Measurements from ENCODE around the gene ACRV1. TPM values are rescaled to one million over a fixed set of nuclear protein-coding genes. Genes with fewer than 3 reads are reported as not detected.

ACRV1 gene
- total and polyA plus RNA-seq, 2 of the 4 experiments (the other 2 are of a cell fraction): not detected

DNA sequence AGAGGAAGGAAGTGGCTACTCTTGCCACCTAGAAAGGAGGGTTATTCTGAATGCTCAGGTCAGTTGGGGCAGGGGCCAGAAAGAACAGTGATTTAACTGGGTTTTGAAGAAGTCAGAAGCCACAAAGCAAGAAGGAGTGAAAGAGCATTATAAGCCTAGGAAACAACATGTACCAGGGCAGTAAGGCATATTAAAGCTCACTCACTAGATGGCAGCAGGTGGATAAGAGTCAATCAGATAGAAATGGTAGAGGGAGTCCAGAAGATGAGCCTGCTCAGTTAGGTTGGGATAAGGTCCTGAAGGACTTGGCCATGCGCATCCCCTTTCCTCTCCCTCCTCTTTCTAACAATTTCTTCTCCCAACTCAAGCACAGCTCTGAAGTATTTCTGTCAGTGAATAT, 43.5 kb upstream of the ACRV1 start:
- H4K20me1 ChIP-seq (ENCODE audit: insufficient read depth, low read length): no peaks in the 10 kb centered on the region
- in situ Hi-C loops (cut with MboI; ENCODE audit: low sequenced_read_pairs) (no loop called here), intact Hi-C loops (cut with micrococcal nuclease) (loop anchor here (1.0 kb wide), 1 partner anchor 147 kb away; no protein-coding TSS in a partner anchor), dilution Hi-C loops (cut with HindIII; ENCODE audit: low sequenced_read_pairs, unreplicated experiment) (no loop called here)
- BruUV-seq (replicated peaks): no TSS peak
- H3K18ac ChIP-seq (ENCODE audit: low read depth, low read length): no peak overlapping the region
- H4K91ac ChIP-seq (ENCODE audit: insufficient read depth, low read depth, low read length): no peak overlapping the region
- H2AK5ac ChIP-seq (ENCODE audit: low read depth, low read length): no peak overlapping the region
- H2BK120ac ChIP-seq (ENCODE audit: low read depth, low read length): no peak overlapping the region
- H2AK9ac ChIP-seq (replicated peaks; ENCODE audit: low read depth, low read length, poor library complexity): no peak overlapping the region
- no peaks in the 10 kb centered on the region for H3K36me3 ChIP-seq (ENCODE audit: control insufficient read depth, insufficient read depth, low read length)
- WGBS, 2 experiments (ENCODE audit: extremely low coverage in 2 of 2, insufficient read length in 1 of 2): no CpG with 5 or more reads among the region's 1 CpG
- H2BK15ac ChIP-seq (ENCODE audit: low read depth, low read length): no peak overlapping the region
- no peaks in the 10 kb centered on the region for H3K4me1 ChIP-seq (ENCODE audit: control insufficient read depth, insufficient read depth, low read length)
- H3K9me1 ChIP-seq (ENCODE audit: insufficient read depth, low read length): no peaks in the 10 kb centered on the region
- no peak overlapping the region for H3K4ac ChIP-seq (ENCODE audit: low read depth, low read length)
- no peak for ATAC-seq (ENCODE audit: low read depth)
- no peak overlapping the region for H2BK20ac ChIP-seq (ENCODE audit: low read depth, low read length)
- CTCF ChIA-PET: no interaction called here
- no peak overlapping the region for H3K4me2 ChIP-seq (ENCODE audit: low read depth, low read length)
- H3K79me1 ChIP-seq (ENCODE audit: low read depth in 1 of 2, low read length in 2 of 2): no peaks in the 10 kb centered on the region
- peak; percentile 4 for DNase-seq
- no peak overlapping the region for H2BK5ac ChIP-seq (ENCODE audit: low read depth, low read length, poor library complexity, severe bottlenecking)
- H3K9ac ChIP-seq (ENCODE audit: low read depth, low read length): no peak overlapping the region
- no peaks in the 10 kb centered on the region for H3K9me3 ChIP-seq (ENCODE audit: control insufficient read depth, insufficient read depth, low read length)
- no peak overlapping the region for H3K23ac ChIP-seq (ENCODE audit: low read depth, low read length)
- no peak overlapping the region for H3K4me3 ChIP-seq (ENCODE audit: insufficient read depth, low read depth, low read length)
- H3K56ac ChIP-seq (ENCODE audit: extremely low read depth, insufficient read depth, low read length): no peak overlapping the region
- H2AFZ ChIP-seq (replicated peaks; ENCODE audit: low read length, poor library complexity): no peak overlapping the region
- no peak overlapping the region for H3K14ac ChIP-seq (replicated peaks; ENCODE audit: low read depth, low read length)
- no peak overlapping the region for H4K8ac ChIP-seq (ENCODE audit: low read depth in 2 of 2, low read length in 2 of 2)
- peaks cover 2% of the 10 kb centered on the region; the same call in 1 of the 2 replicates for H3K27me3 ChIP-seq (ENCODE audit: control insufficient read depth, insufficient read depth, low read length)
- TF ChIP-seq MAFK (IDR thresholded peaks at IDR 0.05; ENCODE audit: low read depth, low read length) (no peak), RAD21 (IDR thresholded peaks at IDR 0.05; ENCODE audit: low read length) (no peak), CHD1 (IDR thresholded peaks at IDR 0.05; ENCODE audit: low read depth, low read length) (no peak), POLR2A (IDR thresholded peaks at IDR 0.05; ENCODE audit: low read depth, low read length) (no peak), RCOR1 (IDR thresholded peaks at IDR 0.05; ENCODE audit: insufficient replicate concordance, low read length) (no peak), CTCF (conservative IDR thresholded peaks at IDR 0.05; ENCODE audit: low read depth, low read length) (no peak), NFE2L2 (IDR thresholded peaks at IDR 0.05; ENCODE audit: low read depth, low read length) (no peak), SMC3 (IDR thresholded peaks at IDR 0.05; ENCODE audit: low read depth, low read length) (no peak), ELK1 (IDR thresholded peaks at IDR 0.05; ENCODE audit: borderline replicate concordance, low read depth, low read length) (no peak), MAZ (IDR thresholded peaks at IDR 0.05; ENCODE audit: borderline replicate concordance, low read depth, low read length) (no peak), FOS (IDR thresholded peaks at IDR 0.05; ENCODE audit: low read depth, low read length) (no peak), RFX5 (IDR thresholded peaks at IDR 0.05; ENCODE audit: low read depth, low read length) (no peak), MXI1 (IDR thresholded peaks at IDR 0.05; ENCODE audit: borderline replicate concordance, low read depth, low read length) (no peak), BHLHE40 (IDR thresholded peaks at IDR 0.05; ENCODE audit: low read depth, low read length) (no peak)
- TF ChIP-seq, protein P1, sequence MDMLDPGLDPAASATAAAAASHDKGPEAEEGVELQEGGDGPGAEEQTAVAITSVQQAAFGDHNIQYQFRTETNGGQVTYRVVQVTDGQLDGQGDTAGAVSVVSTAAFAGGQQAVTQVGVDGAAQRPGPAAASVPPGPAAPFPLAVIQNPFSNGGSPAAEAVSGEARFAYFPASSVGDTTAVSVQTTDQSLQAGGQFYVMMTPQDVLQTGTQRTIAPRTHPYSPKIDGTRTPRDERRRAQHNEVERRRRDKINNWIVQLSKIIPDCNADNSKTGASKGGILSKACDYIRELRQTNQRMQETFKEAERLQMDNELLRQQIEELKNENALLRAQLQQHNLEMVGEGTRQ (IDR thresholded peaks at IDR 0.05; ENCODE audit: low read depth, low read length): no peak
- H3K27ac ChIP-seq (ENCODE audit: insufficient read depth, low read length): no peak overlapping the region
- no peak overlapping the region for H4K5ac ChIP-seq (ENCODE audit: low read depth, low read length)
- POLR2A ChIA-PET (ENCODE audit: unreplicated experiment): no interaction called here
